ENCODE data around the gene UMPS. TPM values are rescaled to one million over a fixed set of nuclear protein-coding genes. Genes with fewer than 3 reads are reported as not detected.

The UMPS gene
- 39.3 and 52.3 TPM in 2 replicates for total RNA-seq

DNA sequence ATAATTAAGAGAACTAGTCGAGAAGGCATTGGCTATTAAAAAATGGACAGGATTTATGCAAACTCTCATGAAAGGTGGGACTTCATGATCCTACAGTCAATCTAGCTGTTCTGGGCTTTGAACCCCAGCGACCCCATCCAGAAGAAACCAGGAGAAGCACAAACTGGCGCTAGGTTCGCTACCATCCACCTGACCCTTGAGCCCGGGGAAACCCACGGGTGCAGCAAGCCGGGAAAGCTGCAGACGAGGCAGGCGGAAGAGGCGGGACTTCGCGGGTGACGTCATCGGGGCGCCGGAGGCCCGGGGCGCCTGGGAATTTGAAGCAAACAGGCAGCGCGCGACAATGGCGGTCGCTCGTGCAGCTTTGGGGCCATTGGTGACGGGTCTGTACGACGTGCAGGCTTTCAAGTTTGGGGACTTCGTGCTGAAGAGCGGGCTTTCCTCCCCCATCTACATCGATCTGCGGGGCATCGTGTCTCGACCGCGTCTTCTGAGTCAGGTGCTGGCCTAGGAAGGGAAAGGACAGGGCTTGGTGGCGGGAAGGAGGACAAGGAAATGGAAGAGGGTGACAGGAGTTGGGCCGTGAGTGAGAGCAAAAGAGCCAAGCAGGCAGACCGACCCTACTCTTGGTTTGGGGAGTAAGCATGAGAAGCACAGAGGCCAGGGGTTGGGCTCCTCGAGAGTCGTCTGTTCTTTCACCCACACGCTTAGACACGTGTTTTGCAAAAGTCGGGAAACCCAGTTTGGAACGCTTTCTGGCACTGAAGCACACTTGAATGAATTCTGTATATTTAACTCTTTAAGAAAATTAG is at the start of gene UMPS:
Gene UMPS, plus strand, starts transcription at position 324 of the 812 bp plus-strand sequence. Its CDS starts 20 bp downstream, at position 344.

Other genes starting within 250 kb of the UMPS start
- 79.3 and 155 TPM in 2 replicates for gene ITGB5, start 156.9 kb downstream of the UMPS start, total RNA-seq
- gene MUC13, start 204.3 kb downstream of the UMPS start, total RNA-seq = not detected in 2 replicates